GM04504 (cell line): ENCODE results near the gene TAP2.
A peak's percentile ranks its signal among the peaks of the same experiment; 100 is the strongest.
"Not testable (repeated sequence)": the region's sequence is repeated elsewhere in the genome, so short reads cannot be mapped to it uniquely, and the experiment has no call there.

ENCODE experiments used
- DNase-seq: peaks from one replicate; pipeline ENCODE4 v3.0.0-alpha.2; 2012; ENCODE audit warnings: low read depth

TAP2 gene

GRCh38 chr6:32838114-32838958 is at the start of gene TAP2:
Gene TAP2, minus strand, starts transcription at chr6:32838739. Its CDS starts 506 bp downstream, at chr6:32838233.
- DNase-seq: peak; percentile 81

- DNase-seq: no peak
Measured at GRCh38 chr6:32887616-32888015, 49.1 kb upstream of the TAP2 start.

GRCh38 chr6:32886681-32887383 is 48.3 kb upstream of the TAP2 start:
- peak; percentile 48 for DNase-seq

GRCh38 chr6:32885698-32886286 is 47.3 kb upstream of the TAP2 start:
- no peak for DNase-seq

- DNase-seq: no peak
Measured at GRCh38 chr6:32883789-32884188, 45.2 kb upstream of the TAP2 start.

- no peak for DNase-seq
Measured at GRCh38 chr6:32882879-32883250, 44.3 kb upstream of the TAP2 start.

- DNase-seq: not testable (repeated sequence)
Measured at GRCh38 chr6:32880962-32881361, 42.4 kb upstream of the TAP2 start.

GRCh38 chr6:32879691-32880090 is 41.2 kb upstream of the TAP2 start:
- no peak for DNase-seq

- DNase-seq: no peak
Measured at GRCh38 chr6:32876603-32877002, 38.1 kb upstream of the TAP2 start.

- DNase-seq: not testable (repeated sequence)
Measured at GRCh38 chr6:32873947-32874346, 35.4 kb upstream of the TAP2 start.

- no peak for DNase-seq
Measured at GRCh38 chr6:32868257-32868788, 29.8 kb upstream of the TAP2 start.

- DNase-seq: no peak
Measured at GRCh38 chr6:32867554-32868256, 29.2 kb upstream of the TAP2 start.

- no peak for DNase-seq
Measured at GRCh38 chr6:32867022-32867477, 28.5 kb upstream of the TAP2 start.

- DNase-seq: no peak
Measured at GRCh38 chr6:32865724-32866443, 27.3 kb upstream of the TAP2 start.

GRCh38 chr6:32862725-32863124 is 24.2 kb upstream of the TAP2 start:
- DNase-seq: no peak

- DNase-seq: no peak
Measured at GRCh38 chr6:32860674-32861073, 22.1 kb upstream of the TAP2 start.

- no peak for DNase-seq
Measured at GRCh38 chr6:32858194-32858593, 19.7 kb upstream of the TAP2 start.

- DNase-seq: no peak
Measured at GRCh38 chr6:32857156-32857891, 18.8 kb upstream of the TAP2 start.

- no peak for DNase-seq
Measured at GRCh38 chr6:32855467-32856174, 17.1 kb upstream of the TAP2 start.
